DMS53 treated with DMSO at 0.1 percent for 48 hours (cell line): ENCODE results near the gene IL18BP.

Source experiments
- DNase-seq: peaks from one replicate; lab custom pipeline; 2025; ENCODE audit not compliant: unreplicated experiment; lab: John Stamatoyannopoulos, UW

The IL18BP gene

DNA sequence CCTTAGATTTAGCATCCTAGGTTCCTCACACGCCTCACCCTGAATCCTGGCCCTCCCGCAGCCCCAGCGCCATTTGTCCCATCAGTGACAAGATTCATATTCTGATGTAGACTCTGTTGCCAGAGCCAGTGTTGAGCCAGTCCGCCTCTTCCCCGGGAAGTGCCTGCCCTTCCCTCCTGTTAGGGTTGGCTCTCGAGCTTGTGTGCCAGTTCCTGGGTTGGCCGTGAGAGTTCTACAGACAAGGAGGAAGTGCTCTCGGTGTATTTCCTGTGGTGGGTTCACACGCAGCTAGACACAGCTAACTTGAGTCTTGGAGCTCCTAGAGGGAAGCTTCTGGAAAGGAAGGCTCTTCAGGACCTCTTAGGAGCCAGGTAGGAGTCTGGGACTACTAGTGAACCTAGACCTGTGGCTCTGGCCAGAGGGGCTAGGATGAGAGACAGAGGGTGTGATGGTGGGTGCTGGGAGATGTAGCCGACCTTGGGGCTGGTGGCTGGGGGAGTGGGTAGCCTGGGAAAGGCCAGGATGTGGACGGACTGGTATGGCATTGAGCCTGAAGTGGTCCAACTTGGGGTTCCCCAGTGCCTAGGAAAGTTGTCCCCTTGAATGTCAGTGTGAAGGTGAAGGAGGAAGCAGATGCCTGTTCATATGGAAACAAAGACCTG, at the start of gene IL18BP:
Gene IL18BP (plus strand): TSS at position 261 of the 662 bp plus-strand sequence. CDS start 1,076 bp downstream, outside the sequence.
- no peak for DNase-seq

DNA sequence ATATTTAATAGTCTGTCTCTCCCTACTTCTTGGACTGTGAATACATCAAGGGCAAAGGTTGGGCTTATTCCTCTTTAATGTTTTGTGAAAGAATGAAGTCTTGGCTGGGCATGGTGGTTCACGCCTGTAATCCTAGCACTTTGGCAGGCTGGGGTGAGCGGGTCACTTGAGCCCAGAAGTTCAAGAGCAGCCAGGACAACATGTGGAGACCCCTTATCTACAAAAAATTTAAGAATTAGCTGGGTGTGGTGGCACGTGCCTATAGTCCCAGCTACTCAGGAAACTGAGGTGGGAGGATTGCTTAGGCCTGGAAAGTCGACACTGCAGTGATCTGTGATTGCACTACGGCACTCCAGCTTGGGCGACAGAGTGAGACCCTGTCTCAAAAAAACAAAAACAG, 49.7 kb upstream of the IL18BP start:
- DNase-seq = no peak

DNA sequence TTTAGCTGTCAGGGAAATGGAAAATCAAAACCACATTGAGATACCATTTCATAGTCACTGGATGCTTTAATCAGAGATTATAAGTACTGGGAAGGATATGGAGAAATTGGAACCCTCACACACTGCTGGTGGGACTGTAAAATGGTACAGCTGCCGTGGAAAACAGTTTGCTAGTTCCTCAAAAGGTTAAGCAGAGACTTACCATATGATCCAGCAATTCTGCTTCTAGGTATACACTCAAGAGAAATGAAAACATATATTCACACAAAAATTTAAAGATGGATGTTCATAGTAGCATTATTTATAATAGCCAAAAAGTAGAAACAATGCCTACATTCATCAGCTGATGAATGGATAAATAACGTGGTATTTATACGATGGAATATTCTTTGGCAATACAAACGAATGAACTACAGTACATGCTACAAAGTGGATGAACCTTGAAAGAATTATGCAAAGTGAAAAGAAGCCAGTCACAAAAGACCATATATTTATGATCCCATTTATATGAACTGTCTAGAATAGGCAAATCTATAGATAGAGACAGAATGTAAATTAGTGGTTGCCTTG, 46.9 kb upstream of the IL18BP start:
- DNase-seq = no peak

DNA sequence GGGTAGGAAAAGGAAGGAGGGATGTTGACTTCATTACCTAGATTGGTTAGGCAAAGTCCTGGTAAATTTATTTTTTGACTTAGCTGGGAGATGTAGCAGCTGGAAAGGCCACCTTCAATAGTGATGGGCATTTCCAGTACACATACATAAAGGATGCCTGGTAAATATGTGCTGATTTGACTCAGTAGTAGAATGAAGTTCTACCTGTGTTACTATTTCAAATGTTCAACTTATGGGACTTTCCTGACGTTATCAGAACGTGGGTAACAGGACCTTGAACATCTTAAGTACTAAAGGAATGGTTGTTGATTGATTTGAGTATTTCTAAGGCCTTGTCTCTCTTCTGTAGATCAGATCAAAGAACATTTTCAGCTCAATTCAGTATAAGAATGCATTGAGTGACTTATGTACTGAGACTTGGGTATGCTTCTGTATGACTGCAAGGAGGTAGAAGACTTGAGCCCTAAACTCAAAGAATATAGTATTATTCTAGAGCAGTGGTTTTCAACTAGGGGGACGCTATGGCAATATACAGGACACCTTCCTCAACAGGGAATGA, 42.7 kb upstream of the IL18BP start:
- DNase-seq = no peak

DNA sequence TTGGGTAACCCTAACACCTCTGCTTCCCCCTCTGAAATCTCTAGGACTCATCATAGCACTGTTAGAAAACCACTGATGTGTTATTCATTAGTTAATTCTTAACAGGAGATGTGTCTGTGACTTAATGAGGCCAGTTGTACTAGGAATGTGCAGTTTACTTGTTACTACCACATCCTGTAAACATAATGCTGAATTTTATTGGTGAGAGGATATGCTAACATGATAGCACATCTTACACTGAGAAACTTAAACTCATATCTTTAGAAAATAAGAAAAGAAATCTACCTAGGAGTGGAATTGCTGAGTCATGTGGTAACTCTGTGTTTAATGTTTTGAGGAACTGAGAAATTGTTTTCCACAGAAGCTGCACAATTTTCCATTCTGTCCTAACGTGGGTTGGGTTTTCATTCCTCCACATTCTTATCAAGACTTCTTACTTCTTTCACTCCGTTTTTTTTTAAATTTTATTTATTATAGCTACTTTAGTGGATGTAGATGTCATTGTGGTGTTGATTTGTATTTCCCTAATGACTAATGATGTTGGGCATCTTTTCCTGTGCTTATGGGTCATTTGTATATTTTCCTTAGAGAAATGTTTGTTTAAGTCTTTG, 36.2 kb upstream of the IL18BP start:
- DNase-seq = no peak

DNA sequence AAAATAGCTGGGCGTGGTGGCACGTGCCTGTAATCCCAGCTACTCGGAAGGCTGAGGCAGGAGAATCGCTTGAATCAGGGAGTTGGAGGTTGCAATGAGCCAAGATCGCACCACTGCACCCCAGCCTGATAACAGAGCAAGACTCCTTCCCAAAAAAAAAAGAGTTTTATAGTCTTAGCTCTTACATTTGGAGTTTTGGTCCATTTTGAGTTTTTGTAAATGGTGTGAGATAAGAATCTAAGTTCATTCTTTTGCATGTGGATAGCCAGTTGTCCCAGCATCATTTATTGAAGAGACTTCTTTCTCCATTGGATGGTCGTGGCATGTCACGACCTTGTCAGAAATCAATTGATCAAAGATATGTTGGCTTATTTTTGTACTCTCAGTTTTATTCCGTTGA, 35.2 kb upstream of the IL18BP start:
- no peak for DNase-seq

DNA sequence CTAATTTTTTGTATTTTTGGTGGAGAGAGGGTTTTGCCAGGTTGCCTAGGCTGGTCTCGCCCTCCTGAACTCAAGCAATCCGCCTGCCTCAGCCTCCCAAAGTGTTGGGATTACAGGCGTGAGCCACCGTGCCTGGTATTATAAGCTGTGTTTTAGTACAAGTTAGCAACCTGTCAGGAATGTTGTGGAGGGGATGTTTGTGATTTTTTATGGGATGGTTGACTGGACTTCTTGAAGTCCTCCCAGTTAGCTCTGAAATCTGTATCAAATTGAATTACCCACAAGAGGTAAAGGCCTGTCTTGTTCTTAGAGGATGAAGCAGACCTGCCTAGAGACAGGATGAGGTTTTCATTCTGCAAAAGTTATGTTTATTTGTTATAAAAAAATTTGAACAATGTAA, 34.1 kb upstream of the IL18BP start:
- no peak for DNase-seq

DNA sequence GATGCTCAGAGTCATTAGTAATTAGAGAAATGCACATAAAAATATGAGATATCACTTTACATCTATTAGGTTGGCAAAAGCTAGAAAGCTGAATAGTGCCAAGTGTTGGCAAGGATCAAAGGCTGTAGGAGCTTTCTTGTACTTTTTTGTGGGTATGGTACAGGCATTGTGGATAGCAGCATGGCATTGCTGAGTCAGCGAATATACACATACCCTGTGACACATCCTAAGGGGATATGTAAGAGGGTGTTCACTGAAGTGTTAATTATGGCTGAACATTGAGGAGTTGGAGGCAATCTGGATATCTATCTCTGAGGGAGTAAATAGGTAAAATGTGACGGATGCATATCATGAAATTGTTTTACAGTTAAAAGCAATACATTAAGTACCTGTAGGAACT, 27.0 kb upstream of the IL18BP start:
- no peak for DNase-seq

DNA sequence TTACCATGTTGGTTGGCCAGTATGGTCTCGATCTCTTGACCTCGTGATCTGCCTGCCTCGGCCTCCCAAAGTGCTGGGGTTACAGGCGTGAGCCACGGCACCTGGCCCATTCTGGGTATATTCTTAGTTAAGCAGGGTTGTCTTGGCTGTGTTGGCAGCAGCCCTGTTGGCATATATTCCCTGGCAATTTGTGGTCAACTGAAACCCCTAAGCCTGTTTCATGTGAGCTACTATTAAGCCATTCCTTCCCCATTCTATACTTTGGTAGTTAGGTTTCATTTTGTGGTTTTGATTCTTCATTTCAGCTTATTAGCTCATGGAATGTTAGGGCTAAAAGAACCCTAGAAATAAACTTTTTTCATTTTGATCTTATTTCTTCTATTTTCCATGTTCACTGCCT, 22.2 kb upstream of the IL18BP start:
- DNase-seq = no peak

DNA sequence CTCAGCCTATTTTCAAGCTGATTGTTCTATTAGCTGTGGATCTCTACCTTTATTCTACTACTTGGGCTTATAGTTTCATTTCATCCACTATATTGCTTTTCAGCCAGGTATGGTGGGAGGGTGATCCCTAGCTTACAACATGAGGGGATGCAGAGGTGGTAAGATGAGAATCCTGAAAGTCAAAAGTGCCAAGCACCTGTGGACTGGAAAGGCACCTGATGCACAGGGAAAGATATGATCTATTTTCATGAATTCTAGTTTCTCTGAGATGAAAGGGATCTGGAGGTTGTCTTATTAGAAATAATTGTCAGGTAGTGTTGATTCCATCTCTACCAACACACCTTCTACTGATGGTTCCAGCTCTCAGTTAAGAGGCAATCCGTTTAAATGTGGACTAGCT, 21.6 kb upstream of the IL18BP start:
- no peak for DNase-seq

DNA sequence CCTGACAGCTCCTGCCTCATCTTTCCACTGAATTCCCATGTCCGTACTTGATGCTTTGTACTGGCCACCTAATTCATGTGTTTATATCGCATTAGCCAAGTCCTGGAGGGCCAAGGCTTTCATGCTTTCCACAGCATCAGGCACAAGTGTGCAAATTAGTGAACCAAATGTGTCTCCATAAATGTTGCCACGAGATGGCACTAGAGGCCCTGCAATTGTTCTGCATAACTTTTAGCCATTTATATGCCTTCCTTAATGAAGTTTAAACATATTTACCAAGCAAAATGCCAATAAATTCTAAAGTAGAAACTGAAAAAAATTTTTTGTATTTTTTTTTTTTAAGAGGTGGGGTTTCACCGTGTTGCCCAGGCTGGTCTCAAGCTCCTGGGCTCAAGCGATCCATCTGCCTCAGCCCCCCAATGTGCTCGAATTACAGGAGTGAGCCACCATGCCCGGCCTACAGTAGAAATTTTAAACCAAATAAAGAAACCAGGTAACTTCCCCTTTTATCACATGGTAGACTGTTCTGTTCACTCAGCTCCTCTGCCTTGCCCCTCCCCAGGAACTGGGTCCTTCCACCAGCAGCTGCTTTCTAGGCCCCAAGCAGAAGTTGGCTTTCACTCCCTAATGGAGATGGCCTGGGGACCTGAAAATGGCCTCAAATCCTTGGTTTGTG, 20.8 kb upstream of the IL18BP start:
- peak; percentile 59 for DNase-seq

DNA sequence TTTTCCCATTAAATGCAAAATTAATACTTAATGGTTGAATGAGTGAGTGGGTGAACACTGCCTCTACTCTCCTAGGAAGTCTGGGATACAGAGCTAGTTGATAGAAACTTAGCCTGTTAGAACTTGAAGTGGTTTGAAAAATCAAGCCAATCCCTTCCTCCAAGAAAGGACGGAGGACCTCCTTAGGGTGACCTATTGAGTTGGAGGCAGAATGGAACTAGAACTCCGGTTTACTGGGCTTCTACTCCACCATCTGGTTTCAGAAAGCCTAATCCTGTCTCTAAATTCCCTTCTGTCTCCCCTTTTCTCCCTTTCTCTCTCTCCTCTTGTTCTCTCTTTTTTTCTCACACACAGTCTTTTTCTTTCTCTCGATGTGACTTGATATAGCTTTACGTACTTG, 19.6 kb upstream of the IL18BP start:
- no peak for DNase-seq

DNA sequence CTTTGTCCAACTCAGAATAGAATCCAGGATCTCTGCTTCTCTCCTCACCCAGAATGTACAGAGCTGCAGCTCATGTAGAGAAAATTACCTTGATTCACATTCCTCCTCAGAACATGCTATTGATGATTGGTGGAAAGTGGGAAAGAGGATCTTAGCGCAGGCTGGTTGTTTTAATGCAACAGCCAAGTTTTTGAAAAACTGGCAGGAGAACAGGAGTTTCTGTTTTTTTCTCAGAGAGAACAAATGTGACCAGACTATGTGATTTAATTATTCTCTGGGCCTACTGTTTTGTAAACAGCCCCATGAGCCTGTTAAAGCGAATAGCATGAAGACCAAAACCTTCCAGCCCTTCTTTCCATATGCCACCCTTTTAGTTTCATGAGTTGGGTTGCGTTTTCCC, 19.1 kb upstream of the IL18BP start:
- DNase-seq = no peak

DNA sequence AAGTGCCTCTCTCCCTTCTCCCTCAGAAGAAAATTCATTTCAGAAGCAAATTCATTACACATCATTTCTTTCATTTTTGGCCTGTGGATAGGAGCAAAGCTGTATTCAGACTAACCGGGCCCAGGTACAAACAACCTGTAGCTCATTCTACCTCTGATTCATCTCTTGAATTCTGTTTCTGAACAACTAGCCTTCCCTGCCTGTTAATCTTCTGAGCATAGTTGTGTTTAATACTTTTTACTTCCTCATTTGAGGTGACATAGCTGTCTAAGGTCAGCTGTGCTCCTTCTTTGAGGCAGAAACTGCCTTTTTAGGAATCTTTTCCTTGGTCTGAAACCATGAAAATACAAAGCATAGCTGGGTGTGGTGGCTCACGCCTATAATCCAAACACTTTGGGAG, 12.6 kb upstream of the IL18BP start:
- no peak for DNase-seq

DNA sequence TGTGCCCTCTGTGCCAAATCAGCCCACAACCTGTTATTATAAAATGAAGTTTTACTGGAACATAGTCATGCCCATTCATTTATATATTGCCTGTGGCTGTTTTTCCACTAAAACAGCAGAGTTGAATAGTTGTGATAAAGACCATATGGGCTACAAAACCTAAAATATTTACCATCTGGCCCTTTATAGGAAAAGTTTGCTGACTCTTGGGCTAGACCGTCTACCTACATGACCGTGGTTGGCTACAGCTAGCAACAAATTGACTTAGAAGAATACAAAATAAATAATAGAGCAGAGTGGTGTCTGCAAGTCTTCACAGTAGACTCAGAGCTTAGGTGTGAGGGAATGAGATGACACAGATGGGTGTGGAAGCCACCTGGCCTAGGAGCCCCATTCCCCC, 11.2 kb upstream of the IL18BP start:
- no peak for DNase-seq

DNA sequence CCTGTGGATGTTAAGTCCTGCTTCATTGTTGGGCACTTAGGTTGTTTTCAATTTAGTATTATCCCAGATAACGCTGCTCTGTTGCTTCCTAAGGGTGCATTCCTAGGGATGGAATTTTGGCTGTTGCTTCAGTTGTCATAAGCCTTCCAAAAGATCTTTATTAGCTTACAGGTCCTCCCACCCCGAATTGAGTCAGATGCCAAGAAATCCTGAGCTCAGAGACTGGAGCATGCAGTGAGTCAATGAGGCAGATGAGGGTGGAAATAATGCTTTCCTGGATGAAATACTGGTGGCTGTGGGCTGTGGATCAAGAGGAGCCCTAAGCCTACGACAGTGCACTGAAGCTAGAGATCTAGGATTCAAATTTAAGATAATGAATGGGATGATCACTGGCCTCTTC, 10.7 kb upstream of the IL18BP start:
- no peak for DNase-seq

DNA sequence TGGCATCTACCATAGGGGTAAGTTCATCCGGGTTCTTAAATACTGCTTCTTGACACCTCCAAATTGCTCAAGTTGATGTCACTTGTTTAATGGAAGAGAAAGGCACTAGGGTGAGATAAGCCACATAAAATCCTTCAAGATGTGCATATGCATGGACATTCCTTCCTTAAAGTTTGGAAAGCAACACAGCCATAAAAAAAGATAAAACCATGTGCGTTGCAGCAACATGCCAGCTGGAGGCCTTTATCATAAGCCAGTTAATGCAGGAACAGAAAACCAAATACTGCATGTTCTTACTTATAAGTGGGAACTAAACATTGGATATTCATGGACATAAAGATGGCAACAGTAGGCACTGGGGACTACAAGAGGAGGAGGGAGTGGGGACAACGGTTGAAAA, 8.0 kb upstream of the IL18BP start:
- no peak for DNase-seq

DNA sequence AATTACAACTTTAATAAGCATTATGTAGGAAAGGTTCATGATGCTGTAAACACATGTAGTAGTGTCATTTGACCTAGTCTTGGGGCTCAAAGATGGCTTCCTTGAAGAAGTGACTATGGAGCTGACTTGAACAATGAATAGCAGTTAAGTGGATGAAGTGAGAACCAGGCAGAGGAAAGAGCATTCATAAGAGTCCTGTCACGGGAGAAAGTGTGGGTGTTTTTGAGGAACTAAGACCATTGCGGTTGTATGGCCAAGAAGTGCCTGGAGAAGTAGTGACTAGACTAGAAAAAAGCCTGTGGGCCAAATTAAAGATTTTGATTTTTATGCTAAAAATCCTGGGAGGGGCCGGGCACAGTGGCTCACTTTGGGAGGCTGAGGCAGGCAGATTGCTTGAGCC, 7.2 kb upstream of the IL18BP start:
- no peak for DNase-seq

DNA sequence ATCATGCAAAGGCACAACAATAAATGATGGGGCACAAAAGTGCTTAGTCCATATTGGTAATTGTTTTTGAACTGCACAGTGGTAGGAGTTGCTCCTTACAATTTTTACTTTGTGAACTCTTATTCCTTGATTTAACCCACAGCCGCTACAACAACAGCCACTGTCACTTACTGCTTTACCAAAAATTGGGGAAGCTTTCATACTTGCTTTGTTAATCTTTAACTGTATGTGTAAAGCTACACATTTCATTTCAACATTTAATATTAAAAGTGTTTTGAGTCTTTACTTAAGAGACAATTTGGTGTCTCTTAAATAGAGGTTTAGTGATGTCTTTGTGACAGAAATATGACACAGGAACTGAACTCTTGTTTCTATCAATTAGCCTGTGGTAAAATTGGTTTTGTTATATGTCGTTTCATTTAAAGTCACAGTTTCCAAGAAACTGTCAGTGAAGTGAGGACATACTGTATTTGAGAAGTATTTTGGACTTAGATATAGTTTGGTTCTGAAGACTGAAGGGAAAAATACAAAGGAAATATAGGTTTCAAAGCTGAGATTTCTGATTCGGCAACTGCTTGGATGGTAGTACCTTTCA, 6.5 kb upstream of the IL18BP start:
- no peak for DNase-seq

DNA sequence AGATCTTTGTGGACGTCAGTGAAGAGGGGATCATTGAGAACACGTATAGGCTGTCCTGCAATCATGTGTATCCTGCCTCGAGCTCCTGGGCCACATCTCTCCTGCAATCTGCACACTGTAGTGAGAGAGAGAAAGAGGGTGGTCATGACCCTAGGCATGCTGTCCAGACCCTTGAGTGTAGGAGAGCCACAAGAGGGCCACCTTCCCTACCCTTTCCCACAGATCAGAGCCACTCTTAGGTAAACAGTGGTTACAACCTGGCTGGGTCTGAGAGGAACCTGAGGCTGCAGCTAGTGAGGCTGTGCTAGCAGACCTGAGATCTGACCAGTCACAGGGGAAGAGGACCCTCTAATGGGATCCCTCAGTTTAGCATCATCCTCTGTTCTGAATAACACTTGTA, 3.9 kb upstream of the IL18BP start:
- DNase-seq = no peak

DNA sequence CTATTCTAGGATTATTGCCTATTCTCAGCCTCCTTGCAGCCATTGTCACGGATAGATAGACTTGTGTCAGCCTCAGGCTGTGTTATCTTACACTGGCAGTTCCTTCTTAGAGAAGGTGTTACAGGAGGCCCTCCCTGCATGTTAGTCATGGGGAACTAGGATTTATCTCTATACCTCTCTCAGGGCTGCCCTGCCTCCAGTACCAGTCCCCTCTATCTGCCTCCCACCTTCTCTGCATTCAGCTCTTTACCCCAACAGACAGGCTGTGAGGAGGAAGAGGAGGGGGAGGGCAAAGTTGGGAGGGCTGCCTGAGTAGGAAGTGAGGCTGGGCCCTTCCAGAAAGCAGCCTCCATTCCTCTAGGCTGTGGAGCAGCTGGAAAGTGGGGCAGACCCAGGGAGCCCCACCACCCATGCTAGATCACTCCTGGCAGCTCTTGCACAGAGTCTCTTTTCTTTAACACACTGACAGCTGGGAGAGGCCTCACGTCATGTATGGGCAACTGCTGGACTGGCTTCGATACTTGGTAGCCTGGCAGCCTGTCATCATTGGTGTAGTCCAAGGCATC, 2.9 kb upstream of the IL18BP start:
- no peak for DNase-seq
